Ascending aorta (tissue), 2 donors: ENCODE results near the gene B4GALT5. TPM values are rescaled to one million over a fixed set of nuclear protein-coding genes. Genes with fewer than 3 reads are reported as not detected.
A peak's percentile ranks its signal among the peaks of the same experiment; 100 is the strongest.

ENCODE experiments used
- DNase-seq, 2 donors: peaks; one replicate each; pipeline ENCODE4 v3.0.0-alpha.2; 2019; ENCODE audit warnings: low spot score in 2 of 2
- H3K27ac ChIP-seq, 2 donors: fragments of 200-600 bp; sonication (generic); one replicate each; pipeline ENCODE4 v1.5.1; 2016 to 2017; ENCODE audit warnings: mild to moderate bottlenecking in 1 of 2
- H3K27me3 ChIP-seq: fragments of 200-600 bp; sonication (generic); one replicate; pipeline ENCODE4 v1.5.1; 2017
- H3K36me3 ChIP-seq, 2 donors: fragments of 200-600 bp; sonication (generic); one replicate each; pipeline ENCODE4 v1.5.1; 2016
- H3K4me1 ChIP-seq, 2 donors: fragments of 200-600 bp; sonication (generic); one replicate each; pipeline ENCODE4 v1.5.1; 2016 to 2017; ENCODE audit warnings: mild to moderate bottlenecking in 1 of 2
- H3K4me3 ChIP-seq, 2 donors: fragments of 200-600 bp; sonication (generic); one replicate each; pipeline ENCODE4 v1.5.1; 2016 to 2017; ENCODE audit warnings: mild to moderate bottlenecking in 1 of 2
- H3K9me3 ChIP-seq, 2 donors: fragments of 200-600 bp; sonication (generic); one replicate each; pipeline ENCODE4 v1.5.1; 2016
- CTCF ChIP-seq, 3 experiments: fragments of 200-600 bp in 2 of 3; fragments of 450-650 bp in 1 of 3; sonication (generic) in 2 of 3; IDR thresholded peaks; one replicate each; pipeline ENCODE4 v1.5.1; 2016 to 2019; ENCODE audit warnings: antibody characterized with exemption in 3 of 3, mild to moderate bottlenecking in 1 of 3, moderate library complexity in 1 of 3
- intact Hi-C: fragments of 100-400 bp; cut with DNase I; formaldehyde crosslinking; loops from one replicate; pipeline ENCODE4 v1.15.1; 2023
- total RNA-seq: library from RNA; depleted of rRNA; stranded (reverse); fragments of >200 nt; gene quantifications from one replicate; pipeline ENCODE4 v1.1.0, GENCODE V29; 2016

Gene B4GALT5
- total RNA-seq, 1 donor from 2014 or later: 15.0 TPM

- TF ChIP-seq CTCF (IDR thresholded peaks at IDR 0.05): no peak
- intact Hi-C loops: no loop called here
- H3K9me3 ChIP-seq: no peaks in the 10 kb centered on the region
Observed at GRCh38 chr20:49668181-49668877, 45.3 kb downstream of the B4GALT5 start.

GRCh38 chr20:49666911-49667310, 46.8 kb downstream of the B4GALT5 start:
- no peak overlapping the region for H3K27ac ChIP-seq
- TF ChIP-seq CTCF (IDR thresholded peaks at IDR 0.05): no peak
- H3K4me1 ChIP-seq: peaks cover 0 to 19% of the 10 kb centered on the region in 2 donors
- no peak for DNase-seq
- no peaks in the 10 kb centered on the region for H3K36me3 ChIP-seq
- intact Hi-C loops: no loop called here
- no peaks in the 10 kb centered on the region for H3K9me3 ChIP-seq
- no peaks in the 10 kb centered on the region for H3K27me3 ChIP-seq
- no peak overlapping the region for H3K4me3 ChIP-seq

More at GRCh38 chr20:49668181-49668877, 45.3 kb downstream of the B4GALT5 start:
- Histone ChIP-seq H3K4me3 (no peak overlapping the region), H3K27ac (no peak overlapping the region), H3K27me3 (no peaks in the 10 kb centered on the region), H3K4me1 (peaks cover 0 to 20% of the 10 kb centered on the region in 2 donors), H3K36me3 (no peaks in the 10 kb centered on the region)
- DNase-seq: peak; percentile 37 to 72

- Histone ChIP-seq H3K36me3 (no peaks in the 10 kb centered on the region), H3K9me3 (no peaks in the 10 kb centered on the region), H3K27ac (no peak overlapping the region), H3K27me3 (no peaks in the 10 kb centered on the region), H3K4me1 (peaks cover 0 to 15% of the 10 kb centered on the region in 2 donors), H3K4me3 (no peak overlapping the region)
- TF ChIP-seq CTCF (IDR thresholded peaks at IDR 0.05): no peak
- intact Hi-C loops: no loop called here
- DNase-seq: no peak
Observed at GRCh38 chr20:49665796-49666195, 47.9 kb downstream of the B4GALT5 start.

GRCh38 chr20:49664612-49665313, 48.9 kb downstream of the B4GALT5 start:
- DNase-seq: peak in 1 of 2 donors; percentile 3
- H3K36me3 ChIP-seq: no peaks in the 10 kb centered on the region
- H3K27ac ChIP-seq: no peak overlapping the region
- TF ChIP-seq CTCF (IDR thresholded peaks at IDR 0.05): no peak
- H3K9me3 ChIP-seq: no peaks in the 10 kb centered on the region
- intact Hi-C loops: no loop called here
- H3K4me1 ChIP-seq: peaks cover 0 to 10% of the 10 kb centered on the region in 2 donors
- H3K4me3 ChIP-seq: no peak overlapping the region
- no peaks in the 10 kb centered on the region for H3K27me3 ChIP-seq

- intact Hi-C loops: no loop called here
- Histone ChIP-seq H3K36me3 (no peaks in the 10 kb centered on the region), H3K27me3 (no peaks in the 10 kb centered on the region), H3K9me3 (no peaks in the 10 kb centered on the region), H3K4me3 (no peak overlapping the region), H3K27ac (no peak overlapping the region), H3K4me1 (peaks cover 0 to under 1% of the 10 kb centered on the region in 2 donors)
- TF ChIP-seq CTCF (IDR thresholded peaks at IDR 0.05): no peak
- no peak for DNase-seq
Observed at GRCh38 chr20:49663112-49663511, 50.6 kb downstream of the B4GALT5 start.
